SU-DHL-6 (cell line): ENCODE measurements around the gene TCF4.

ENCODE experiments used
- H2AFZ ChIP-seq: fragments of 200-600 bp; sonication (generic); 2 replicates; pipeline ENCODE4 v1.6.1; 2014; ENCODE audit warnings: low read depth, mild to moderate bottlenecking, moderate library complexity, mixed read lengths, antibody characterized with exemption, low read length; ENCODE audit not compliant: severe bottlenecking
- H3F3A ChIP-seq: fragments of 200-600 bp; shearing (Covaris generic); 2 replicates; pipeline ENCODE4 v1.6.0; 2016; ENCODE audit warnings: antibody characterized with exemption, mild to moderate bottlenecking; ENCODE audit not compliant: insufficient read depth
- H3K27ac ChIP-seq: fragments of 200-600 bp; sonication (generic); 2 replicates; pipeline ENCODE4 v1.5.1; 2016; ENCODE audit warnings: low read depth, mild to moderate bottlenecking, low read length, moderate library complexity, mixed read lengths
- H3K27me3 ChIP-seq: fragments of 200-600 bp; sonication (generic), shearing (Covaris generic); 2 replicates; pipeline ENCODE4 v1.6.0; 2014; ENCODE audit warnings: mild to moderate bottlenecking, low read length
- H3K36me3 ChIP-seq: fragments of 200-600 bp; sonication (generic); 2 replicates; pipeline ENCODE4 v1.6.1; 2014; ENCODE audit warnings: mild to moderate bottlenecking, low read length, mixed read lengths
- H3K4me2 ChIP-seq: fragments of 300-600, 200-600 bp; shearing (Covaris generic), sonication (generic); 2 replicates; pipeline ENCODE4 v1.6.0; 2014; ENCODE audit warnings: low read length, low read depth, mild to moderate bottlenecking; ENCODE audit not compliant: poor library complexity, severe bottlenecking
- H3K4me3 ChIP-seq: fragments of 200-600 bp; sonication (generic); 2 replicates; pipeline ENCODE4 v1.5.1; 2014; ENCODE audit warnings: antibody characterized with exemption, low read length, mild to moderate bottlenecking, mixed read lengths; ENCODE audit not compliant: insufficient read depth, poor library complexity, severe bottlenecking
- H3K79me2 ChIP-seq: fragments of 200-600 bp; sonication (generic); 2 replicates; pipeline ENCODE4 v1.6.1; 2014; ENCODE audit warnings: mild to moderate bottlenecking, low read length, moderate library complexity; ENCODE audit not compliant: insufficient read depth
- H3K9ac ChIP-seq: fragments of 200-600 bp; sonication (generic); 2 replicates; pipeline ENCODE4 v1.7.0; 2014; ENCODE audit warnings: mild to moderate bottlenecking, low read length
- H3K9me2 ChIP-seq: fragments of 200-600 bp; sonication (generic); replicated peaks from 2 replicates; pipeline ENCODE4 v1.6.1; 2014; ENCODE audit warnings: low read length; ENCODE audit not compliant: insufficient read depth
- H3K9me3 ChIP-seq: fragments of 200-600 bp; sonication (generic); 2 replicates; pipeline ENCODE4 v1.6.1; 2014; ENCODE audit warnings: low read length, mixed read lengths; ENCODE audit not compliant: insufficient read depth
- H4K20me1 ChIP-seq: fragments of 200-600 bp; sonication (generic); 2 replicates; pipeline ENCODE4 v1.6.1; 2014; ENCODE audit warnings: low read depth, mild to moderate bottlenecking, antibody characterized with exemption, low read length, moderate library complexity, mixed read lengths
- EZH2phosphoT487 ChIP-seq: fragments of 200-600 bp; sonication (generic), shearing (Covaris generic); conservative IDR thresholded peaks from 2 replicates; pipeline ENCODE4 v1.6.1; 2018; ENCODE audit warnings: mild to moderate bottlenecking, antibody characterized with exemption, low read length, moderate library complexity, mixed read lengths
- TF ChIP-seq, protein P1 (sequence below): fragments of 200-600 bp; sonication (generic); IDR thresholded peaks from one replicate; pipeline ENCODE4 v1.5.1; 2017; ENCODE audit warnings: antibody characterized with exemption, mild to moderate bottlenecking, low read length, moderate library complexity; ENCODE audit not compliant: insufficient read depth, poor library complexity, severe bottlenecking

The TCF4 gene

DNA sequence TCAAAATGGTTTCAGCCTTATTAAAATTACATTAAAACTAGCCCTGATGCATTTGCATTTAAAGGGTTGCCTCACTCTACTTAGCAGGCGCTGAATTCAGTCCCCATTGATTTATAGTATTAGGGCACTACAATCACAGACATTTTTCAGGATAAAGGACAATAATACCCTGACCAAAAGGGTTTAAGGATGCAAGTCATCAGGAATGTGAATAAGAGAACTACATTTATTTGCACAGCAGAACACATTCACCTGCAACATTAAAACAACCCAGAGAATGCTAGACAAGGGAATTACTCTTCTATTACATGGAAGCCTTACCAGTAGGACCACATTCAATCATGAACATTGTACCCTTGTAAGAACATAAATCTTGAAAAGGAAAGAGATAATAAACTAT is 93.6 kb downstream of the TCF4 start:
- Histone ChIP-seq H3K9me2 (no peaks in the 10 kb centered on the region), H4K20me1 (no peaks in the 10 kb centered on the region; the same call in 1 of the 2 replicates), H3K27ac (no peak overlapping the region), H3K79me2 (no peaks in the 10 kb centered on the region), H3K9me3 (no peaks in the 10 kb centered on the region), H3K27me3 (no peaks in the 10 kb centered on the region), H3K4me3 (no peak overlapping the region), H3K9ac (no peak overlapping the region), H2AFZ (no peak overlapping the region), H3K36me3 (no peaks in the 10 kb centered on the region), H3K4me2 (no peak overlapping the region), H3F3A (no peaks in the 10 kb centered on the region)
- no peak for TF ChIP-seq EZH2phosphoT487
- TF ChIP-seq, protein P1, sequence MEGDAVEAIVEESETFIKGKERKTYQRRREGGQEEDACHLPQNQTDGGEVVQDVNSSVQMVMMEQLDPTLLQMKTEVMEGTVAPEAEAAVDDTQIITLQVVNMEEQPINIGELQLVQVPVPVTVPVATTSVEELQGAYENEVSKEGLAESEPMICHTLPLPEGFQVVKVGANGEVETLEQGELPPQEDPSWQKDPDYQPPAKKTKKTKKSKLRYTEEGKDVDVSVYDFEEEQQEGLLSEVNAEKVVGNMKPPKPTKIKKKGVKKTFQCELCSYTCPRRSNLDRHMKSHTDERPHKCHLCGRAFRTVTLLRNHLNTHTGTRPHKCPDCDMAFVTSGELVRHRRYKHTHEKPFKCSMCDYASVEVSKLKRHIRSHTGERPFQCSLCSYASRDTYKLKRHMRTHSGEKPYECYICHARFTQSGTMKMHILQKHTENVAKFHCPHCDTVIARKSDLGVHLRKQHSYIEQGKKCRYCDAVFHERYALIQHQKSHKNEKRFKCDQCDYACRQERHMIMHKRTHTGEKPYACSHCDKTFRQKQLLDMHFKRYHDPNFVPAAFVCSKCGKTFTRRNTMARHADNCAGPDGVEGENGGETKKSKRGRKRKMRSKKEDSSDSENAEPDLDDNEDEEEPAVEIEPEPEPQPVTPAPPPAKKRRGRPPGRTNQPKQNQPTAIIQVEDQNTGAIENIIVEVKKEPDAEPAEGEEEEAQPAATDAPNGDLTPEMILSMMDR, result no peak

DNA sequence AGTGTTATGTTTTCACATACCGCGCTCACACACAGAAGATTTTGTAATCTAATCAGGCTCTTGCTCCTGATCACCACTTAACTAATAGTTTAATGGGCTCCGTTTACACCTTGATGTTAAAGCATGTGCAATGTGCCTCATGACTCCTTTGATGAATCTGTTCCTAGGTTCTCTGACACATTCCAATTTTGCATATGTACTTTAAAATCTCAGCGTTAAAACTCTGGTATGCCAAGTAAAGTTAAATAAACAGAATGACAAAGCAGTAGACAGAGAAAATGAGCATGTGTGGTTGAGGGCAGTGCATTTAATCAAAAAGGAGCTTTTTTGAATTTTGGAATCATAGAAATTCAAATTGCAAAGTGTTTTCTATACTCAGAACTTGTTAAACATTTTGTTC is 96.4 kb downstream of the TCF4 start:
- Histone ChIP-seq H4K20me1 (no peaks in the 10 kb centered on the region; the same call in 1 of the 2 replicates), H3K4me3 (no peak overlapping the region), H3K27ac (no peak overlapping the region), H2AFZ (no peak overlapping the region), H3K4me2 (no peak overlapping the region), H3K9me3 (no peaks in the 10 kb centered on the region), H3K79me2 (no peaks in the 10 kb centered on the region), H3K27me3 (no peaks in the 10 kb centered on the region), H3K9me2 (no peaks in the 10 kb centered on the region), H3K36me3 (no peaks in the 10 kb centered on the region), H3F3A (no peaks in the 10 kb centered on the region), H3K9ac (no peak overlapping the region)
- no peak for TF ChIP-seq EZH2phosphoT487
- TF ChIP-seq, protein P1, result no peak

DNA sequence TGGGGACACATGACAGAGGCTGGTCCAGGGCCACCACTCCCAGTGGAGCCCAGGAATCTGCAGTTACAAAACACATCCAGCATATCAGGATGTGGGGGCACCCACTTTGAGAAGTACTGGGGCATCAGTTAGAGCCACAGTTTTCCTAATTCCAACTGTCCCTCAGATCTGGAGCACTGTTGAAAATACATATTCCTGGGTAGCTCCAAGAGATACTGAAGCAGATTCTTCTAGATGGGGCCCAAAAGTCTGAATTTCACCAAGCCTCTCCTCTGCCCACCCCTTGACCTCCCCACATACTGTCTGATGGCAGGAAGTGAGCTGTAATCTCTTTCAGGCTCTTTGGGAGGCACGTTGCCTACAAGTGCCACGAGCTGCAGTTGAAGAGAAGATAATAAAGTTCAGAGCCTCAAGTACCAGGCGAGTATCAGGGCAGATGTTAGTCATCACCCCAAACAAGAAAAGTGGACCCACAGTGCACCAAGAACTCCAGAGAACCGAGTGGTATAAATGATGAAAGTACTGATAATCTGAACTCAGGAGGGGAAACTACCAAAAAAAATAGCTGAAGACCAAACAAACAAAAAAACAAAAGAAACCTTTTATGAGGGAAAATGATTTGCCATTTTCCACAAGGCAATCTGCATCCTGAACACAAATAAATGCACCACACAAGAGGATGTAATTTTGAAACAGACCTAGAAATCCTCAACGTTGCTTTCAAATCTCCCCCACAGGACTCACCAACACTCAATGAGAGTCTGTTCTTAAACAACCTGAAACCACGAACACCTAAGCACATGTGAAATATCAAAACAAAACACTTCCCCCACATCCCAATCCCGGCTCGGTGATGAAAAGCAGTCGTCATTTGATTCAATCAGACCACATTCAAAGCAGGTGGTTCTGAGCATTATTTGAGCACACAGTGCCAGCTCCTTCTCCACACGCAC is 98.7 kb downstream of the TCF4 start:
- Histone ChIP-seq H2AFZ (no peak overlapping the region), H3K4me2 (no peak overlapping the region), H3K27me3 (no peaks in the 10 kb centered on the region), H3K4me3 (no peak overlapping the region), H3F3A (no peaks in the 10 kb centered on the region), H3K27ac (no peak overlapping the region), H3K9me2 (no peaks in the 10 kb centered on the region), H3K79me2 (no peaks in the 10 kb centered on the region), H3K36me3 (no peaks in the 10 kb centered on the region), H3K9ac (no peak overlapping the region), H4K20me1 (no peaks in the 10 kb centered on the region), H3K9me3 (no peaks in the 10 kb centered on the region)
- TF ChIP-seq, protein P1, result no peak
- no peak for TF ChIP-seq EZH2phosphoT487
